Measurements from ENCODE around the gene NIT1. TPM values are rescaled to one million over a fixed set of nuclear protein-coding genes. Genes with fewer than 3 reads are reported as not detected.

NIT1 gene
- total and polyA plus RNA-seq, 11 donors: 25.8 to 42.7 (median 34.3) TPM

DNA sequence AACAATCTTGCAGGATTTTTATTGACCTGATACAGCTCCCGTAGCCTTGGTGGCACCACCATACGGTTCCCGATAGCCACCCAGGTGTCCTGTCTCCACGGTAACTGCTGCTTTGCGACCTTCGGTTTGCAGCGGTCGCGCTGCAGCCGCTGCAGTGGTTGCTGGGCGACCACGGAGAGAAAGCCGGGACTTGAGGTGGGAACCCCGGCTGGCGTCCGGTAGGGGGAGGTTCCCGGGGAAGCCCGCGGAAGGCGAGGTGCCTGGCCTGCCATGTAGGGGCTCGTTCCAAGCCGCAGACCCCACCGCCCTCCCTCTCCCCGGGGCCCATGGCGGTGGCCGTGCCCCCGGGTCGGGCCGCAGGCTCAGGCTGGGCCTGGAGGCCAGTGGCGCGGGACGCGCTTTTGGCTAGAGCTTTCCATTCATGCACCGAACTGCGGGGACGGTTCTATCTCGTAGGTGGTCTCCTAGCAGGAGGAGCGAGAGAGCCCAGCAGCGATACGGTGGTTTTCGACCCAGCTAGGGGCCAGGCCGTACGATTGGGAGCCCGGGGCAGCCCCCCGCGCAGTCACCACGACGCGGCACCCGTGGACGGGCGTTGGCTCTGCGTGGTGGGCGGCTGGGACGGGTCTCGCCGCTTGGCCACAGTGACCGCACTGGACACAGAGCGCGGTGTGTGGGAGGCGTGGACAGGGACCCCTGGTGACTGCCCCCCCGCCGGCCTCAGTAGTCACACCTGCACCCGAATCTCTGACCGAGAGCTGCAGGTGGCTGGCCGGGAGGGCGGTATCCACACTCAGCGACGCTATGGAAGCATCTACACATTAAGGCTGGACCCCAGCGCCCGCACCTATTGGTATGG is 19.5 kb upstream of the NIT1 start, which contains the start of gene KLHDC9:
Gene KLHDC9 (plus strand): TSS at position 152 of the 859 bp plus-strand sequence. CDS start 175 bp downstream, at position 327.
- H3K27me3 ChIP-seq: no peaks in the 10 kb centered on the region
- H3K4me1 ChIP-seq: peaks cover 2 to 35% (median 17%) of the 10 kb centered on the region in 12 donors
- H3K27ac ChIP-seq: peak within 1 kb of the TSS in 11 of 12 donors; percentile 40 to 83 (median 71)
- TF ChIP-seq, protein P1, sequence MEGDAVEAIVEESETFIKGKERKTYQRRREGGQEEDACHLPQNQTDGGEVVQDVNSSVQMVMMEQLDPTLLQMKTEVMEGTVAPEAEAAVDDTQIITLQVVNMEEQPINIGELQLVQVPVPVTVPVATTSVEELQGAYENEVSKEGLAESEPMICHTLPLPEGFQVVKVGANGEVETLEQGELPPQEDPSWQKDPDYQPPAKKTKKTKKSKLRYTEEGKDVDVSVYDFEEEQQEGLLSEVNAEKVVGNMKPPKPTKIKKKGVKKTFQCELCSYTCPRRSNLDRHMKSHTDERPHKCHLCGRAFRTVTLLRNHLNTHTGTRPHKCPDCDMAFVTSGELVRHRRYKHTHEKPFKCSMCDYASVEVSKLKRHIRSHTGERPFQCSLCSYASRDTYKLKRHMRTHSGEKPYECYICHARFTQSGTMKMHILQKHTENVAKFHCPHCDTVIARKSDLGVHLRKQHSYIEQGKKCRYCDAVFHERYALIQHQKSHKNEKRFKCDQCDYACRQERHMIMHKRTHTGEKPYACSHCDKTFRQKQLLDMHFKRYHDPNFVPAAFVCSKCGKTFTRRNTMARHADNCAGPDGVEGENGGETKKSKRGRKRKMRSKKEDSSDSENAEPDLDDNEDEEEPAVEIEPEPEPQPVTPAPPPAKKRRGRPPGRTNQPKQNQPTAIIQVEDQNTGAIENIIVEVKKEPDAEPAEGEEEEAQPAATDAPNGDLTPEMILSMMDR (IDR thresholded peaks at IDR 0.05): peak in 1 of 12 donors; percentile 15
- TF ChIP-seq POLR2A (IDR thresholded peaks at IDR 0.05): no peak
- DNase-seq (peak; percentile 79 to 88 (median 82)), ATAC-seq (peak; percentile 80 to 90 (median 84))
- intact Hi-C loops (cut with DNase I): loop anchor here in 8 of 10 donors (1.0 to 10.0 kb wide), 10 partner anchors 34 to 374 kb away; partner anchors contain the start of genes USF1 (in 2 of the 8) and DEDD (in 1 of the 8)
- no peaks in the 10 kb centered on the region for H3K9me3 ChIP-seq
- H3K4me3 ChIP-seq: peak within 1 kb of the TSS; percentile 49 to 81 (median 64)
- 12 to 25% (median 18%) methylated on average over 38 to 71 of the region's 71 CpGs for WGBS, 4 donors
- peaks cover 0 to 41% (median 24%) of the 10 kb centered on the region in 9 donors for H3K36me3 ChIP-seq

DNA sequence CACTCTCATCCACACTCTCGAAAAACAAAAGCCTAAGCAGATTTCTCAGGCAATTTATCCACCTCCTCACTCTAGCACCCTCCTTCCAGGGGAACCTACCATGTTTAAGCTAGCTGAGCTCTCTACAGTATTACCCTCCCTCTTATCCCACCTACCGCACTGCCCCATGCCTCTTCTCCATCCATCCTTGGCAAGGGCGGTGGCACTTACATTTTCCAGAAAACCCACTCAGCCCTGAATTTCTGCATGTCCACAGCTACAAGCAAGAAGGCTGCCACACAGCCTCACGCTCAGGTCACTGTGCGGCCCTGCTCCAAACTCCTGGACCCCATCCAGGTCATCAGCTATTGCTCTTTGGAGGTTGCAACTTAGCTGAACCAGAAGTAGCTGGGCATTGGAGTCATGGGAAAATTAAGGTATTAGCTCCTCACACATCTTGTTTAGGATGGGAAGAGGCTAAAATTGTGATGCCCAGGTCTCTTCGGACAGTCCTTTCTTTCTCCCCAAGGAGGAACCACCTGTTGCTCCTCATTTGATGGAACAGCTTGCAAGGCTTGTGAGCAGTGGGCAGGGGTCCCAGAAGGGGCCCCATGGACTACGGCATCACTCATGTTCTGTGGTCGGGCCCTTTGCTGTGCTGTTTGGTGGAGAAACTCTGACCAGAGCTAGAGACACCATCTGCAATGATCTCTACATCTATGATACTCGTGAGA is 18.7 kb upstream of the NIT1 start:
- WGBS, 4 donors: 79 to 83% (median 82%) methylated on average over 9 of the region's 9 CpGs
- H3K27ac ChIP-seq: peak overlapping the region in 1 of 12 donors; percentile 79
- peaks cover 0 to 41% (median 24%) of the 10 kb centered on the region in 9 donors for H3K36me3 ChIP-seq
- ATAC-seq (no peak), DNase-seq (no peak)
- peak overlapping the region in 8 of 12 donors; percentile 60 to 81 (median 72) for H3K4me3 ChIP-seq
- no peaks in the 10 kb centered on the region for H3K9me3 ChIP-seq
- intact Hi-C loops (cut with DNase I): loop anchor here in 8 of 10 donors (1.0 to 10.0 kb wide), 10 partner anchors 33 to 374 kb away; partner anchors contain the start of genes USF1 (in 2 of the 8) and DEDD (in 1 of the 8)
- TF ChIP-seq, protein P1 (IDR thresholded peaks at IDR 0.05): no peak
- no peak for TF ChIP-seq POLR2A (IDR thresholded peaks at IDR 0.05)
- peaks cover 2 to 35% (median 17%) of the 10 kb centered on the region in 12 donors for H3K4me1 ChIP-seq
- H3K27me3 ChIP-seq: no peaks in the 10 kb centered on the region

DNA sequence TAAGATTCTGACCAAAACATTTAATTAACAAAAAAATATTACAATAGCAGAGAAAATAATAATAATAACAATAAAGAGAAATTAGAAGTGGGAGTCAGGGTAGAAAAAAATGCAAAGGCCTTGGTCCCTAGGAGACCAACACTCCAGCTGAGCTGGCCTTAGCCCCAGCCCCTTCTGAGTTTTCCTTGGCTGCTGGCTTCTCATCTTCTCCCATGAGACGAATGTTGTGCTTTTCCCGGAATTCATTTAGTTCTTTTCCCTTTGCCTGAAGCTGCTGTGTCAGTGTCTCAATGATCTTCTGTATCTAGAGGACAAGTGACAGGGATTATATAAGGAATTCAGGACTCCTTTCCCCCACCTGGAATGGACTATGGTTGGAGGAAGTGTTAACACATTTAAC is 17.3 kb upstream of the NIT1 start:
- no peak for TF ChIP-seq POLR2A (IDR thresholded peaks at IDR 0.05)
- TF ChIP-seq, protein P1 (IDR thresholded peaks at IDR 0.05): no peak
- H3K27ac ChIP-seq: peak overlapping the region in 1 of 12 donors; percentile 20
- H3K36me3 ChIP-seq: peaks cover 0 to 41% (median 24%) of the 10 kb centered on the region in 9 donors
- DNase-seq (peak in 1 of 5 donors; percentile 51), ATAC-seq (no peak)
- H3K27me3 ChIP-seq: no peaks in the 10 kb centered on the region
- H3K4me1 ChIP-seq: peaks cover 2 to 33% (median 17%) of the 10 kb centered on the region in 12 donors
- intact Hi-C loops (cut with DNase I): no loop called here
- no peak overlapping the region for H3K4me3 ChIP-seq
- 51 to 62% (median 54%) methylated on average over 2 of the region's 2 CpGs for WGBS, 4 donors
- H3K9me3 ChIP-seq: no peaks in the 10 kb centered on the region
